Fibroblast of lung (primary cell): ENCODE measurements around the gene ILRUN. TPM values are rescaled to one million over a fixed set of nuclear protein-coding genes. Genes with fewer than 3 reads are reported as not detected.

ENCODE experiments used
- DNase-seq, 2 donors: peaks; one replicate each; pipeline versions ENCODE4 v3.0.0 to v3.0.0-alpha.2; 2010; ENCODE audit warnings: low read depth in 2 of 2
- H2AFZ ChIP-seq: 2 replicates; pipeline ENCODE4 v1.5.1; 2012; ENCODE audit warnings: low read length, control low read depth, inconsistent platforms
- H3K27ac ChIP-seq: 2 replicates; pipeline ENCODE4 v1.5.1; 2011; ENCODE audit warnings: low read length, control low read depth; ENCODE audit not compliant: insufficient read depth
- H3K27me3 ChIP-seq: 2 replicates; pipeline ENCODE4 v1.5.1; 2011; ENCODE audit warnings: mild to moderate bottlenecking, low read length; ENCODE audit not compliant: control insufficient read depth, insufficient read depth
- H3K36me3 ChIP-seq: 2 replicates; pipeline ENCODE4 v1.5.1; 2011; ENCODE audit warnings: low read length; ENCODE audit not compliant: control insufficient read depth, insufficient read depth
- H3K4me1 ChIP-seq: 2 replicates; pipeline ENCODE4 v1.5.1; 2011; ENCODE audit warnings: low read length; ENCODE audit not compliant: control insufficient read depth, insufficient read depth; ENCODE audit errors: extremely low read depth
- H3K4me2 ChIP-seq: 2 replicates; pipeline ENCODE4 v1.5.1; 2011; ENCODE audit warnings: low read length, control low read depth; ENCODE audit not compliant: insufficient read depth; ENCODE audit errors: extremely low read depth
- H3K4me3 ChIP-seq, 4 experiments: fragments of 200-600 bp in 1 of 4; sonication (generic) in 1 of 4; replicated peaks in 1 of 4; 2 replicates each; pipeline ENCODE4 v1.5.1; 2011 to 2016; ENCODE audit warnings: low read length in 4 of 4, low read depth in 3 of 4, mild to moderate bottlenecking in 3 of 4, control low read depth in 2 of 4, inconsistent platforms in 1 of 4, mixed read lengths in 1 of 4; ENCODE audit not compliant: insufficient read depth in 1 of 4; ENCODE audit errors: control extremely low read depth in 1 of 4
- H3K79me2 ChIP-seq: 2 replicates; pipeline ENCODE4 v1.5.1; 2012; ENCODE audit warnings: mild to moderate bottlenecking, low read length, inconsistent platforms; ENCODE audit not compliant: control insufficient read depth, insufficient read depth
- H3K9ac ChIP-seq: 2 replicates; pipeline ENCODE4 v1.5.1; 2011; ENCODE audit warnings: mild to moderate bottlenecking, low read length, control low read depth; ENCODE audit not compliant: insufficient read depth
- H3K9me3 ChIP-seq: 2 replicates; pipeline ENCODE4 v1.5.1; 2012; ENCODE audit warnings: low read depth, low read length; ENCODE audit not compliant: control insufficient read depth, insufficient read depth
- H4K20me1 ChIP-seq: 2 replicates; pipeline ENCODE4 v1.5.1; 2011; ENCODE audit warnings: low read length; ENCODE audit not compliant: control insufficient read depth, insufficient read depth; ENCODE audit errors: extremely low read depth
- CTCF ChIP-seq, 2 donors: IDR thresholded peaks in 1 of 2; conservative IDR thresholded peaks in 1 of 2; 1 replicate in 1 of 2; 2 replicates in 1 of 2; pipeline ENCODE4 v1.5.1; 2011 to 2012; ENCODE audit warnings: low read length in 2 of 2, control low read depth in 1 of 2, inconsistent platforms in 1 of 2, low read depth in 1 of 2, mild to moderate bottlenecking in 1 of 2
- EZH2 ChIP-seq: IDR thresholded peaks from 2 replicates; pipeline ENCODE4 v1.5.1; 2012; ENCODE audit warnings: low read length, control low read depth, mild to moderate bottlenecking; ENCODE audit errors: missing control alignments
- polyA plus RNA-seq, 2 donors: library from polyadenylated mRNA; depleted of rRNA in 1 of 2; stranded (reverse) in 1 of 2; unstranded in 1 of 2; fragments of >200 nt; gene quantifications; 2 replicates each; pipeline ENCODE4 v1.2.1, GENCODE V29; 2011 to 2012; ENCODE audit warnings: missing spikeins in 1 of 2
- total RNA-seq: library from RNA; depleted of rRNA; stranded (reverse); fragments of >200 nt; gene quantifications from 2 replicates; pipeline ENCODE4 v1.2.1, GENCODE V29; 2014

The ILRUN gene
- total and polyA plus RNA-seq, 2 donors (not counting 1 experiment from before 2014, with no cell fraction given) = 44.1 to 60.1 TPM

- Histone ChIP-seq H3K79me2 (peaks cover 74% of the 10 kb centered on the region), H3K27ac (no peak overlapping the region), H3K4me1 (no peaks in the 10 kb centered on the region), H3K4me3 (no peak overlapping the region), H3K4me2 (no peak overlapping the region), H3K27me3 (no peaks in the 10 kb centered on the region), H3K9me3 (no peaks in the 10 kb centered on the region), H3K9ac (no peak overlapping the region), H3K36me3 (no peaks in the 10 kb centered on the region), H2AFZ (no peak overlapping the region), H4K20me1 (peaks cover 2% of the 10 kb centered on the region)
- TF ChIP-seq CTCF (conservative IDR thresholded peaks at IDR 0.05 in 1 of 2, IDR thresholded peaks at IDR 0.05 in 1 of 2; ENCODE audit: low read depth in 1 of 2, low read length in 2 of 2) = no peak
- TF ChIP-seq EZH2 = no peak
- peak in 1 of 2 donors; percentile 8 for DNase-seq
Observed at GRCh38 chr6:34688956-34689355, 7.6 kb downstream of the ILRUN start.

- Histone ChIP-seq H3K79me2 (peaks cover 52% of the 10 kb centered on the region), H3K4me1 (peaks cover 2% of the 10 kb centered on the region), H3K27me3 (no peaks in the 10 kb centered on the region), H3K27ac (no peak overlapping the region), H2AFZ (no peak overlapping the region), H3K4me3 (no peak overlapping the region), H4K20me1 (peaks cover 2% of the 10 kb centered on the region), H3K36me3 (no peaks in the 10 kb centered on the region), H3K4me2 (no peak overlapping the region), H3K9me3 (no peaks in the 10 kb centered on the region), H3K9ac (no peak overlapping the region)
- no peak for TF ChIP-seq CTCF (conservative IDR thresholded peaks at IDR 0.05 in 1 of 2, IDR thresholded peaks at IDR 0.05 in 1 of 2; ENCODE audit: low read depth in 1 of 2, low read length in 2 of 2)
- TF ChIP-seq EZH2 = no peak
- no peak for DNase-seq
Observed at GRCh38 chr6:34684919-34685318, 11.6 kb downstream of the ILRUN start.

- no peak for TF ChIP-seq CTCF (conservative IDR thresholded peaks at IDR 0.05 in 1 of 2, IDR thresholded peaks at IDR 0.05 in 1 of 2; ENCODE audit: low read depth in 1 of 2, low read length in 2 of 2)
- TF ChIP-seq EZH2 = no peak
- Histone ChIP-seq H3K4me2 (no peak overlapping the region), H3K9ac (no peak overlapping the region), H3K9me3 (no peaks in the 10 kb centered on the region), H3K36me3 (no peaks in the 10 kb centered on the region), H3K4me3 (no peak overlapping the region), H3K79me2 (peaks cover 53% of the 10 kb centered on the region), H3K27me3 (no peaks in the 10 kb centered on the region), H3K4me1 (peaks cover 5% of the 10 kb centered on the region), H4K20me1 (peaks cover 2% of the 10 kb centered on the region), H3K27ac (no peak overlapping the region), H2AFZ (no peak overlapping the region)
- no peak for DNase-seq
Observed at GRCh38 chr6:34684364-34684763, 12.2 kb downstream of the ILRUN start.
